Measurements from ENCODE around the gene IGFBPL1. TPM values are rescaled to one million over a fixed set of nuclear protein-coding genes. Genes with fewer than 3 reads are reported as not detected.

IGFBPL1 gene
- total and polyA plus RNA-seq, 12 donors: not detected

- 93 to 97% methylated on average over 30 of the region's 30 CpGs for WGBS, 2 donors
- Histone ChIP-seq H3K27me3 (peaks cover 0 to 3% (median 0%) of the 10 kb centered on the region in 7 donors), H3K36me3 (peaks cover 0 to 31% (median 8%) of the 10 kb centered on the region in 9 donors), H3K4me1 (peaks cover 0 to 20% (median 12%) of the 10 kb centered on the region in 9 donors), H3K27ac (no peak overlapping the region), H3K9me3 (no peaks in the 10 kb centered on the region), H3K4me3 (no peak overlapping the region)
- ATAC-seq (no peak), DNase-seq (no peak)
- no peak for TF ChIP-seq CTCF (IDR thresholded peaks at IDR 0.05)
- intact Hi-C loops (cut with DNase I): loop anchor here in 3 of 10 donors (10.0 kb wide), 4 partner anchors 481 to 651 kb away; partner anchors contain the start of genes SLC25A51 (in 2 of the 3) and TRMT10B (in 1 of the 3)
Observed at GRCh38 chr9:38395653-38396370, 28.4 kb downstream of the IGFBPL1 start.

- Histone ChIP-seq H3K27ac (no peak overlapping the region), H3K4me3 (no peak overlapping the region), H3K27me3 (peaks cover 0 to 3% (median 0%) of the 10 kb centered on the region in 7 donors), H3K9me3 (no peaks in the 10 kb centered on the region), H3K36me3 (peaks cover 0 to 31% (median 8%) of the 10 kb centered on the region in 9 donors), H3K4me1 (peaks cover 0 to 20% (median 12%) of the 10 kb centered on the region in 9 donors)
- DNase-seq: no peak
- TF ChIP-seq CTCF (IDR thresholded peaks at IDR 0.05): no peak
- intact Hi-C loops (cut with DNase I): loop anchor here in 3 of 10 donors (5.0 to 10.0 kb wide), 5 partner anchors 307 to 650 kb away; partner anchors contain the start of genes SLC25A51 (in 2 of the 3) and TRMT10B (in 1 of the 3)
- WGBS, 2 donors: 91 to 94% methylated on average over 9 of the region's 9 CpGs
- no peak for ATAC-seq
Observed at GRCh38 chr9:38394416-38394815, 29.8 kb downstream of the IGFBPL1 start.

GRCh38 chr9:38393128-38393796 is 31.0 kb downstream of the IGFBPL1 start:
- Histone ChIP-seq H3K4me3 (peak overlapping the region; percentile 54 to 89 (median 76)), H3K4me1 (peaks cover 0 to 28% (median 15%) of the 10 kb centered on the region in 9 donors), H3K27me3 (peaks cover 0 to 3% (median 0%) of the 10 kb centered on the region in 7 donors), H3K36me3 (peaks cover 0 to 28% (median 8%) of the 10 kb centered on the region in 9 donors), H3K27ac (peak overlapping the region in 7 of 10 donors; percentile 11 to 79 (median 53)), H3K9me3 (no peaks in the 10 kb centered on the region)
- TF ChIP-seq CTCF (IDR thresholded peaks at IDR 0.05): no peak
- DNase-seq (no peak), ATAC-seq (no peak)
- WGBS, 2 donors: 9% methylated on average over 9 of the region's 9 CpGs
- intact Hi-C loops (cut with DNase I): loop anchor here in 3 of 10 donors (5.0 to 10.0 kb wide), 5 partner anchors 306 to 648 kb away; partner anchors contain the start of genes SLC25A51 (in 2 of the 3) and TRMT10B (in 1 of the 3)
